H1 (cell line): ENCODE data around the gene UBE2E2. TPM values are rescaled to one million over a fixed set of nuclear protein-coding genes. Genes with fewer than 3 reads are reported as not detected.

ENCODE experiments used
- CTCF ChIA-PET: fragments of 300-600 bp; sonication (Branson Sonifier 250); formaldehyde crosslinking; loops from one replicate; lab custom pipeline; 2021; ENCODE audit not compliant: partially characterized antibody; lab: Charles Lee
- POLR2A ChIA-PET: fragments of 300-600 bp; sonication (Branson Sonifier 250); formaldehyde crosslinking; loops from one replicate; lab custom pipeline; 2021; ENCODE audit warnings: inconsistent platforms; ENCODE audit not compliant: partially characterized antibody; lab: Charles Lee
- DNase-seq, 2 experiments: peaks; one replicate each; pipeline versions ENCODE4 v3.0.0 to v3.0.0-alpha.2; 2010 to 2022; ENCODE audit warnings: low spot score in 2 of 2, low read depth in 1 of 2, mixed read lengths in 1 of 2
- FAIRE-seq: peaks from 2 replicates; lab custom pipeline; 2011; peaks lifted over from hg19 to GRCh38; lab: Jason Lieb, UNC
- H2AFZ ChIP-seq: 2 replicates; pipeline ENCODE4 v1.8.1; 2012; ENCODE audit warnings: low read length, inconsistent platforms
- H2AK5ac ChIP-seq: 2 replicates; pipeline ENCODE4 v1.6.1; 2013; ENCODE audit warnings: low read depth, low read length
- H2BK120ac ChIP-seq: replicated peaks from 2 replicates; pipeline ENCODE3; 2013; ENCODE audit warnings: low read depth, low read length, inconsistent platforms
- H2BK12ac ChIP-seq: 2 replicates; pipeline ENCODE4 v1.6.1; 2013; ENCODE audit warnings: low read depth, low read length
- H2BK15ac ChIP-seq: 2 replicates; pipeline ENCODE4 v1.6.1; 2013; ENCODE audit warnings: low read length
- H2BK20ac ChIP-seq: 2 replicates; pipeline ENCODE4 v1.6.1; 2013; ENCODE audit warnings: low read length
- H2BK5ac ChIP-seq: 2 replicates; pipeline ENCODE4 v1.6.1; 2013; ENCODE audit warnings: low read depth, low read length
- H3K14ac ChIP-seq: 2 replicates; pipeline ENCODE4 v1.6.1; 2013; ENCODE audit warnings: inconsistent platforms; ENCODE audit not compliant: insufficient read length
- H3K18ac ChIP-seq: 2 replicates; pipeline ENCODE4 v1.6.1; 2013; ENCODE audit warnings: low read length; ENCODE audit errors: extremely low read depth
- H3K23ac ChIP-seq: 2 replicates; pipeline ENCODE4 v1.6.1; 2013; ENCODE audit warnings: inconsistent platforms; ENCODE audit not compliant: insufficient read length
- H3K23me2 ChIP-seq: 2 replicates; pipeline ENCODE4 v1.6.1; 2013; ENCODE audit warnings: low read depth, low read length
- H3K27ac ChIP-seq: 2 replicates; pipeline ENCODE4 v1.6.1; 2011; ENCODE audit warnings: low read depth, low read length, inconsistent platforms
- H3K27me3 ChIP-seq, 4 experiments: replicated peaks in 1 of 4; 1 replicate in 1 of 4; 2 replicates in 3 of 4; pipeline versions ENCODE4 v1.6.1 to v1.8.1; 2011 to 2013; ENCODE audit warnings: low read length in 3 of 4, mild to moderate bottlenecking in 3 of 4, inconsistent platforms in 2 of 4, mixed read lengths in 2 of 4, moderate library complexity in 1 of 4; ENCODE audit not compliant: control insufficient read depth in 3 of 4, insufficient read depth in 3 of 4; ENCODE audit errors: extremely low read depth in 1 of 4
- H3K36me3 ChIP-seq, 4 experiments: 2 replicates each; pipeline versions ENCODE4 v1.6.1 to v1.8.1; 2011 to 2013; ENCODE audit warnings: mild to moderate bottlenecking in 4 of 4, low read length in 3 of 4, moderate library complexity in 2 of 4, control low read depth in 1 of 4, inconsistent platforms in 1 of 4; ENCODE audit not compliant: insufficient read depth in 4 of 4, control insufficient read depth in 2 of 4
- H3K4ac ChIP-seq: replicated peaks from 2 replicates; pipeline ENCODE3; 2013; ENCODE audit warnings: low read length, low read depth, mixed read lengths, inconsistent platforms; ENCODE audit not compliant: insufficient read length
- H3K4me1 ChIP-seq, 4 experiments: replicated peaks in 1 of 4; 1 replicate in 1 of 4; 2 replicates in 3 of 4; pipeline versions ENCODE4 v1.6.1 to v1.8.1; 2011 to 2013; ENCODE audit warnings: low read length in 3 of 4, inconsistent platforms in 2 of 4, mixed read lengths in 1 of 4; ENCODE audit not compliant: insufficient read depth in 4 of 4, control insufficient read depth in 3 of 4
- H3K4me2 ChIP-seq, 2 experiments: 2 replicates each; pipeline versions ENCODE4 v1.6.1 to v1.8.1; 2011 to 2013; ENCODE audit warnings: low read depth in 2 of 2, low read length in 2 of 2, control low read depth in 1 of 2, inconsistent platforms in 1 of 2, mild to moderate bottlenecking in 1 of 2; ENCODE audit not compliant: insufficient read depth in 1 of 2
- H3K4me3 ChIP-seq, 4 experiments: fragments of 200-600, 300-600 bp in 1 of 4; sonication (generic), shearing (Covaris generic), sonication (Bioruptor Twin) in 1 of 4; 2 replicates each; pipeline versions ENCODE4 v1.5.1 to v1.8.1; 2011 to 2016; ENCODE audit warnings: low read length in 4 of 4, low read depth in 3 of 4, control low read depth in 2 of 4, inconsistent platforms in 2 of 4, mild to moderate bottlenecking in 2 of 4, mixed read lengths in 1 of 4, moderate library complexity in 1 of 4; ENCODE audit not compliant: insufficient read depth in 2 of 4; ENCODE audit errors: extremely low read depth in 1 of 4
- H3K56ac ChIP-seq: replicated peaks from 2 replicates; pipeline ENCODE3; 2013; ENCODE audit warnings: low read depth, mild to moderate bottlenecking, mixed read lengths, low read length, inconsistent platforms; ENCODE audit not compliant: insufficient read length
- H3K79me1 ChIP-seq: 2 replicates; pipeline ENCODE4 v1.6.1; 2013; ENCODE audit warnings: low read depth, low read length, control low read depth
- H3K79me2 ChIP-seq, 2 experiments: 2 replicates each; pipeline versions ENCODE4 v1.6.1 to v1.8.1; 2012 to 2013; ENCODE audit warnings: low read length in 2 of 2, mild to moderate bottlenecking in 2 of 2, inconsistent platforms in 1 of 2; ENCODE audit not compliant: insufficient read depth in 2 of 2, control insufficient read depth in 1 of 2
- H3K9ac ChIP-seq, 4 experiments: replicated peaks in 1 of 4; 1 replicate in 1 of 4; 2 replicates in 3 of 4; pipeline versions ENCODE4 v1.6.1 to v1.8.1; 2011 to 2013; ENCODE audit warnings: low read depth in 3 of 4, low read length in 3 of 4, control low read depth in 2 of 4, mild to moderate bottlenecking in 2 of 4, moderate library complexity in 2 of 4, inconsistent platforms in 1 of 4; ENCODE audit errors: extremely low read depth in 1 of 4
- H3K9me3 ChIP-seq, 2 experiments: 2 replicates each; pipeline versions ENCODE4 v1.6.1 to v1.8.1; 2012 to 2013; ENCODE audit warnings: mild to moderate bottlenecking in 2 of 2, moderate library complexity in 2 of 2, control low read depth in 1 of 2, inconsistent platforms in 1 of 2, low read depth in 1 of 2, low read length in 1 of 2, mixed read lengths in 1 of 2; ENCODE audit not compliant: insufficient read depth in 2 of 2
- H4K20me1 ChIP-seq, 2 experiments: replicated peaks in 1 of 2; 2 replicates each; pipeline versions ENCODE3 to v1.8.1; 2011 to 2013; ENCODE audit warnings: inconsistent platforms in 2 of 2, low read length in 2 of 2, mild to moderate bottlenecking in 1 of 2; ENCODE audit not compliant: insufficient read depth in 2 of 2, control insufficient read depth in 1 of 2
- H4K5ac ChIP-seq: 2 replicates; pipeline ENCODE4 v1.6.1; 2013; ENCODE audit warnings: low read length, low read depth, mixed read lengths, inconsistent platforms; ENCODE audit not compliant: insufficient read length
- H4K8ac ChIP-seq: 2 replicates; pipeline ENCODE4 v1.8.0; 2013; ENCODE audit warnings: mild to moderate bottlenecking, moderate library complexity, low read length, inconsistent platforms; ENCODE audit not compliant: insufficient read depth; ENCODE audit errors: extremely low read depth
- H4K91ac ChIP-seq: replicated peaks from 2 replicates; pipeline ENCODE3; 2013; ENCODE audit warnings: low read length, mixed read lengths, inconsistent platforms; ENCODE audit not compliant: insufficient read length
- BRCA1 ChIP-seq: IDR thresholded peaks from 2 replicates; pipeline ENCODE4 v1.6.1; 2012; ENCODE audit warnings: low read depth, low read length, improper control_type of control experiment
- CBX8 ChIP-seq: fragments of 300-800, 300-1000 bp; sonication (generic); IDR thresholded peaks from 2 replicates; pipeline ENCODE4 v1.7.1; 2016; ENCODE audit warnings: low read depth, low read length, borderline replicate concordance
- CHD1 ChIP-seq: IDR thresholded peaks from 2 replicates; pipeline ENCODE4 v1.6.1; 2012; ENCODE audit warnings: low read depth, low read length, improper control_type of control experiment
- CTBP2 ChIP-seq: IDR thresholded peaks from 2 replicates; pipeline ENCODE4 v1.7.0; 2011; ENCODE audit warnings: borderline replicate concordance, mild to moderate bottlenecking, moderate library complexity, mixed read lengths, low read length; ENCODE audit not compliant: insufficient read depth, insufficient read length
- EZH2 ChIP-seq: fragments of 200-600 bp; sonication (generic); IDR thresholded peaks from 2 replicates; pipeline ENCODE4 v1.7.1; 2012; ENCODE audit warnings: low read depth, mild to moderate bottlenecking, moderate library complexity, low read length, inconsistent platforms; ENCODE audit not compliant: severe bottlenecking
- HDAC6 ChIP-seq: IDR thresholded peaks from one replicate; pipeline ENCODE4 v1.7.1; 2012; ENCODE audit warnings: low read depth, mild to moderate bottlenecking, inconsistent platforms, low read length, moderate library complexity
- RAD21 ChIP-seq, 2 experiments: IDR thresholded peaks in 1 of 2; conservative IDR thresholded peaks in 1 of 2; 2 replicates each; pipeline ENCODE4 v1.6.1; 2011; ENCODE audit warnings: low read depth in 2 of 2, low read length in 2 of 2, improper control_type of control experiment in 1 of 2, inconsistent platforms in 1 of 2, mild to moderate bottlenecking in 1 of 2, moderate library complexity in 1 of 2
- RNF2 ChIP-seq: fragments of 200-900, 300-1000 bp; sonication (generic); IDR thresholded peaks from 2 replicates; pipeline ENCODE4 v1.7.1; 2016; ENCODE audit warnings: borderline replicate concordance, low read depth, mild to moderate bottlenecking, antibody characterized with exemption, low read length; ENCODE audit not compliant: poor library complexity, severe bottlenecking; ENCODE audit errors: missing control alignments
- SIX5 ChIP-seq: IDR thresholded peaks from 2 replicates; pipeline ENCODE4 v1.6.1; 2011; ENCODE audit warnings: mild to moderate bottlenecking, low read depth, low read length
- SP2 ChIP-seq: IDR thresholded peaks from 2 replicates; pipeline ENCODE4 v1.6.1; 2012; ENCODE audit warnings: mild to moderate bottlenecking, low read length, inconsistent platforms
- SP4 ChIP-seq: IDR thresholded peaks from 2 replicates; pipeline ENCODE4 v1.6.1; 2012; ENCODE audit warnings: low read length, inconsistent platforms
- TBP ChIP-seq: IDR thresholded peaks from 2 replicates; pipeline ENCODE4 v1.6.1; 2011; ENCODE audit warnings: low read depth, low read length, improper control_type of control experiment
- YY1 ChIP-seq: IDR thresholded peaks from 2 replicates; pipeline ENCODE4 v1.6.1; 2011; ENCODE audit warnings: low read depth, mild to moderate bottlenecking, low read length
- WGBS, 2 experiments: shearing (Covaris generic) in 1 of 2; methylation state at CpG; one replicate each; pipeline versions ENCODE4 v1.1.6 to v1.1.7; 2013 to 2015; ENCODE audit warnings: low lambda C conversion rate in 2 of 2, mixed read lengths in 2 of 2, inconsistent platforms in 1 of 2, low coverage in 1 of 2, missing lambda C conversion rate in 1 of 2; ENCODE audit not compliant: insufficient replicate concordance in 2 of 2, insufficient coverage in 1 of 2, insufficient read length in 1 of 2; ENCODE audit errors: extremely low coverage in 1 of 2, missing lambda C conversion rate in 1 of 2; 5-methylcytosine and 5-hydroxymethylcytosine counted together
- polyA plus RNA-seq, 7 experiments: library from polyadenylated mRNA; depleted of rRNA in 3 of 7; stranded (reverse) in 5 of 7; unstranded in 2 of 7; fragments of >200 nt in 5 of 7; fragments of 200-250 nt in 2 of 7; gene quantifications; 1 replicate in 5 of 7; 2 replicates in 1 of 7; 4 replicates in 1 of 7; pipeline versions ENCODE4 v1.2.1 to v1.2.3, GENCODE V29; 2011 to 2013; ENCODE audit warnings: missing spikeins in 2 of 7, mixed read lengths in 2 of 7
- total RNA-seq: library from RNA; stranded (reverse); fragmentation: NEBNext Ultra II Directional; extraction: Animal tissue kit (Norgen Biotek cat#: 25700); gene quantifications from 2 replicates; pipeline ENCODE4 v1.2.1, GENCODE V29; 2021
- TF ChIP-seq, protein P1 (sequence below): IDR thresholded peaks from 2 replicates; pipeline ENCODE4 v1.6.1; 2012; ENCODE audit warnings: inconsistent platforms

UBE2E2 gene
- total and polyA plus RNA-seq, 2 of the 8 experiments (the other 6 are each of a cell fraction or from before 2014, with no cell fraction given): 57.6 to 70.6 TPM

DNA sequence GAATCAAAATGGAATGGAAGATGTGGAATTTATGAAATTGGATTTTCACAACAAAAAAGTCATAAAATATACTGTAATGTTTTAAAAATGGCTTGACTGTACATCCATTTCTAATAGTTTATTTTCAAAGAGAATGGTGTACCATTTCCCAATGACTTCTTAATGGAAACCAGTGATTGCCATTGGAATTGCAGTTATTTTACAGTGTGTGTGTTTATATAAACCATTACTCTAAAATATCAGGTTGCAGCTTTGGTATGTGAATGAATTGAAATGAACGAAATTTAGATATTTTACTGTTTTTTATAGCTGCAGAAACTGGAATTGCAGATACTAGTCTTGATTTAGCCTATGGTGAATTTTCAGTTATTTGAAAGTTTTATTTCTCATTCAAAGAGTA is 165.6 kb downstream of the UBE2E2 start:
- Histone ChIP-seq H2BK20ac (no peak overlapping the region), H3K56ac (no peak overlapping the region), H2BK5ac (no peak overlapping the region), H4K20me1 (peaks cover 0 to 2% of the 10 kb centered on the region in 2 experiments), H3K9ac (no peak overlapping the region), H3K4me1 (peaks cover 0 to 3% (median 2%) of the 10 kb centered on the region in 4 experiments; a peak in 2 of 7 replicates), H3K79me2 (peaks cover 0 to 12% of the 10 kb centered on the region in 2 experiments; a peak in 2 of 4 replicates), H2AFZ (no peak overlapping the region), H2AK5ac (no peak overlapping the region), H3K9me3 (no peaks in the 10 kb centered on the region; a peak in 1 of 4 replicates), H3K27me3 (no peaks in the 10 kb centered on the region), H3K79me1 (no peaks in the 10 kb centered on the region; the same call in 1 of the 2 replicates), H4K91ac (no peak overlapping the region), H3K4ac (no peak overlapping the region), H3K23me2 (no peaks in the 10 kb centered on the region), H2BK12ac (no peak overlapping the region), H3K27ac (no peak overlapping the region), H3K18ac (no peak overlapping the region), H3K23ac (no peak overlapping the region), H4K5ac (no peak overlapping the region), H3K4me3 (no peak overlapping the region), H3K14ac (no peak overlapping the region), H2BK15ac (no peak overlapping the region), H3K4me2 (no peak overlapping the region), H3K36me3 (no peaks in the 10 kb centered on the region), H4K8ac (no peak overlapping the region), H2BK120ac (no peak overlapping the region)
- no peak for FAIRE-seq
- POLR2A ChIA-PET: no interaction called here
- WGBS, 2 experiments: 78% methylated on average over 1 of the region's 1 CpG; no CpG with 5 or more reads in 1 of the 2 experiments
- CTCF ChIA-PET: no interaction called here
- no peak for DNase-seq
- TF ChIP-seq BRCA1 (no peak), RAD21 (IDR thresholded peaks at IDR 0.05 in 1 of 2, conservative IDR thresholded peaks at IDR 0.05 in 1 of 2; ENCODE audit: low read depth in 2 of 2, low read length in 2 of 2) (no peak), CTBP2 (no peak), YY1 (no peak), EZH2 (no peak), SP4 (no peak), SIX5 (no peak), CBX8 (no peak), SP2 (no peak), RNF2 (no peak), HDAC6 (no peak), CHD1 (no peak), TBP (no peak)
- TF ChIP-seq, protein P1, sequence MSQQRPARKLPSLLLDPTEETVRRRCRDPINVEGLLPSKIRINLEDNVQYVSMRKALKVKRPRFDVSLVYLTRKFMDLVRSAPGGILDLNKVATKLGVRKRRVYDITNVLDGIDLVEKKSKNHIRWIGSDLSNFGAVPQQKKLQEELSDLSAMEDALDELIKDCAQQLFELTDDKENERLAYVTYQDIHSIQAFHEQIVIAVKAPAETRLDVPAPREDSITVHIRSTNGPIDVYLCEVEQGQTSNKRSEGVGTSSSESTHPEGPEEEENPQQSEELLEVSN: no peak
